Activated T-helper 1 cell treated with anti-CD3 and anti-CD28 coated beads, Interleukin-12 subunit alpha, Interleukin-12 subunit beta, Interleukin-2, Interleukin-4 antibody, amounts not matched to agents 30 ng/mL and 10 ng/mL and 1 ng/mL, durations not matched to agents 14 hours and 24 hours and 36 hours (primary cell): Measurements from ENCODE around the gene ENTPD2. TPM values are rescaled to one million over a fixed set of nuclear protein-coding genes. Genes with fewer than 3 reads are reported as not detected.
"Not testable (repeated sequence)": the region's sequence is repeated elsewhere in the genome, so short reads cannot be mapped to it uniquely, and the experiment has no call there.

Experiments used
- DNase-seq: peaks from one replicate; pipeline ENCODE4 v3.0.0; 2021; ENCODE audit warnings: low spot score
- H3K27ac Mint-ChIP-seq: one replicate; pipeline ENCODE4 v1.8.0; 2021; ENCODE audit warnings: mild to moderate bottlenecking, mixed read lengths
- H3K27me3 Mint-ChIP-seq: one replicate; pipeline ENCODE4 v1.8.0; 2022; ENCODE audit warnings: mild to moderate bottlenecking, moderate library complexity, mixed read lengths; ENCODE audit not compliant: insufficient read depth
- H3K36me3 Mint-ChIP-seq: one replicate; pipeline ENCODE4 v1.8.0; 2021; ENCODE audit warnings: low read depth, mixed read lengths
- H3K4me1 Mint-ChIP-seq: one replicate; pipeline ENCODE4 v1.8.0; 2021; ENCODE audit warnings: low read depth, mixed read lengths
- H3K4me3 Mint-ChIP-seq: one replicate; pipeline ENCODE4 v1.8.0; 2021; ENCODE audit warnings: mild to moderate bottlenecking, moderate library complexity, mixed read lengths
- H3K9me3 Mint-ChIP-seq: one replicate; pipeline ENCODE4 v1.8.0; 2021; ENCODE audit warnings: mixed read lengths
- intact Hi-C: fragments of 100-400 bp; cut with micrococcal nuclease; formaldehyde crosslinking; loops from one replicate; pipeline ENCODE4 v1.15.1; 2024
- total RNA-seq: library from RNA; stranded (reverse); gene quantifications from 2 replicates; pipeline ENCODE4 v1.2.3, GENCODE V29; 2022

ENTPD2 gene
- total RNA-seq, 1 donor from 2014 or later: not detected

- DNase-seq: no peak
- Mint-ChIP-seq H3K4me3 (no peak overlapping the region), H3K36me3 (peaks cover 2% of the 10 kb centered on the region), H3K4me1 (peaks cover 5% of the 10 kb centered on the region), H3K27ac (no peak overlapping the region), H3K27me3 (peaks cover 12% of the 10 kb centered on the region), H3K9me3 (no peaks in the 10 kb centered on the region)
- intact Hi-C loops: no loop called here
Observed at GRCh38 chr9:137042751-137043727, 10.8 kb downstream of the ENTPD2 start.

GRCh38 chr9:137041124-137041523, 12.7 kb downstream of the ENTPD2 start:
- peaks cover 1% of the 10 kb centered on the region for H3K27me3 Mint-ChIP-seq
- no peak overlapping the region for H3K27ac Mint-ChIP-seq
- peaks cover 2% of the 10 kb centered on the region for H3K36me3 Mint-ChIP-seq
- intact Hi-C loops: no loop called here
- DNase-seq: no peak
- H3K4me1 Mint-ChIP-seq: peaks cover 5% of the 10 kb centered on the region
- no peak overlapping the region for H3K4me3 Mint-ChIP-seq
- H3K9me3 Mint-ChIP-seq: no peaks in the 10 kb centered on the region

- Mint-ChIP-seq H3K27ac (no peak overlapping the region), H3K36me3 (peaks cover 2% of the 10 kb centered on the region), H3K27me3 (peaks cover 1% of the 10 kb centered on the region), H3K4me1 (peaks cover 5% of the 10 kb centered on the region), H3K9me3 (no peaks in the 10 kb centered on the region), H3K4me3 (no peak overlapping the region)
- no peak for DNase-seq
- intact Hi-C loops: no loop called here
Observed at GRCh38 chr9:137040568-137040967, 13.3 kb downstream of the ENTPD2 start.

- Mint-ChIP-seq H3K36me3 (peaks cover 2% of the 10 kb centered on the region), H3K27me3 (peaks cover 1% of the 10 kb centered on the region), H3K27ac (no peak overlapping the region), H3K4me1 (peaks cover 8% of the 10 kb centered on the region), H3K4me3 (no peak overlapping the region), H3K9me3 (no peaks in the 10 kb centered on the region)
- DNase-seq: no peak
- intact Hi-C loops: no loop called here
Observed at GRCh38 chr9:137039611-137040366, 14.1 kb downstream of the ENTPD2 start.

- Mint-ChIP-seq H3K4me3 (no peak overlapping the region), H3K27ac (no peak overlapping the region), H3K4me1 (peaks cover 12% of the 10 kb centered on the region), H3K9me3 (no peaks in the 10 kb centered on the region), H3K27me3 (peaks cover 1% of the 10 kb centered on the region), H3K36me3 (peaks cover 2% of the 10 kb centered on the region)
- no peak for DNase-seq
- intact Hi-C loops: no loop called here
Observed at GRCh38 chr9:137038916-137039315, 14.9 kb downstream of the ENTPD2 start.

- H3K27me3 Mint-ChIP-seq: no peaks in the 10 kb centered on the region
- intact Hi-C loops: no loop called here
- peaks cover 2% of the 10 kb centered on the region for H3K36me3 Mint-ChIP-seq
- H3K9me3 Mint-ChIP-seq: no peaks in the 10 kb centered on the region
- no peak for DNase-seq
- H3K4me3 Mint-ChIP-seq: no peak overlapping the region
- H3K4me1 Mint-ChIP-seq: peaks cover 23% of the 10 kb centered on the region
- no peak overlapping the region for H3K27ac Mint-ChIP-seq
Observed at GRCh38 chr9:137037483-137037882, 16.4 kb downstream of the ENTPD2 start.

- no peaks in the 10 kb centered on the region for H3K9me3 Mint-ChIP-seq
- H3K36me3 Mint-ChIP-seq: peaks cover 2% of the 10 kb centered on the region
- H3K27me3 Mint-ChIP-seq: no peaks in the 10 kb centered on the region
- H3K27ac Mint-ChIP-seq: no peak overlapping the region
- H3K4me1 Mint-ChIP-seq: peaks cover 23% of the 10 kb centered on the region
- H3K4me3 Mint-ChIP-seq: no peak overlapping the region
- intact Hi-C loops: no loop called here
- DNase-seq: no peak
Observed at GRCh38 chr9:137037035-137037434, 16.8 kb downstream of the ENTPD2 start.

- H3K9me3 Mint-ChIP-seq: no peaks in the 10 kb centered on the region
- no peaks in the 10 kb centered on the region for H3K27me3 Mint-ChIP-seq
- DNase-seq: no peak
- no peak overlapping the region for H3K27ac Mint-ChIP-seq
- H3K4me3 Mint-ChIP-seq: no peak overlapping the region
- H3K36me3 Mint-ChIP-seq: peaks cover 2% of the 10 kb centered on the region
- H3K4me1 Mint-ChIP-seq: peaks cover 23% of the 10 kb centered on the region
- intact Hi-C loops: loop anchor here (1.0 to 2.0 kb wide), 6 partner anchors 32 to 249 kb away; partner anchors contain the start of genes AJM1, EDF1 and PAXX
Observed at GRCh38 chr9:137035937-137036336, 17.9 kb downstream of the ENTPD2 start.

GRCh38 chr9:137035507-137035834, 18.4 kb downstream of the ENTPD2 start:
- H3K36me3 Mint-ChIP-seq: peaks cover 2% of the 10 kb centered on the region
- intact Hi-C loops: loop anchor here (1.0 to 2.0 kb wide), 6 partner anchors 31 to 248 kb away; partner anchors contain the start of genes AJM1, EDF1 and PAXX
- no peak overlapping the region for H3K4me3 Mint-ChIP-seq
- peaks cover 27% of the 10 kb centered on the region for H3K4me1 Mint-ChIP-seq
- H3K9me3 Mint-ChIP-seq: no peaks in the 10 kb centered on the region
- no peaks in the 10 kb centered on the region for H3K27me3 Mint-ChIP-seq
- peak overlapping the region; percentile 87 for H3K27ac Mint-ChIP-seq
- no peak for DNase-seq

GRCh38 chr9:137034709-137035506, 19.0 kb downstream of the ENTPD2 start:
- no peaks in the 10 kb centered on the region for H3K9me3 Mint-ChIP-seq
- DNase-seq: peak; percentile 79
- peaks cover 2% of the 10 kb centered on the region for H3K36me3 Mint-ChIP-seq
- H3K4me3 Mint-ChIP-seq: peak overlapping the region; percentile 67
- H3K27ac Mint-ChIP-seq: peak overlapping the region; percentile 87
- H3K27me3 Mint-ChIP-seq: no peaks in the 10 kb centered on the region
- peaks cover 29% of the 10 kb centered on the region for H3K4me1 Mint-ChIP-seq
- intact Hi-C loops: loop anchor here (1.0 to 2.0 kb wide), 6 partner anchors 31 to 248 kb away; partner anchors contain the start of genes AJM1, EDF1 and PAXX

GRCh38 chr9:137034039-137034708, 19.7 kb downstream of the ENTPD2 start:
- Mint-ChIP-seq H3K27ac (peak overlapping the region; percentile 87), H3K36me3 (peaks cover 2% of the 10 kb centered on the region), H3K9me3 (no peaks in the 10 kb centered on the region), H3K27me3 (no peaks in the 10 kb centered on the region), H3K4me1 (peaks cover 36% of the 10 kb centered on the region), H3K4me3 (peak overlapping the region; percentile 67)
- DNase-seq: no peak
- intact Hi-C loops: loop anchor here (2.0 kb wide), 3 partner anchors 33 to 191 kb away; partner anchors contain the start of genes AJM1 and PAXX

- not testable (repeated sequence) for H3K9me3 Mint-ChIP-seq, H3K27ac Mint-ChIP-seq
- H3K4me1 Mint-ChIP-seq: peaks cover 41% of the 10 kb centered on the region
Observed at GRCh38 chr9:137033481-137033880, 20.4 kb downstream of the ENTPD2 start.

More at GRCh38 chr9:137033481-137033880, 20.4 kb downstream of the ENTPD2 start:
- H3K4me3 Mint-ChIP-seq, H3K27me3 Mint-ChIP-seq, H3K36me3 Mint-ChIP-seq, DNase-seq, intact Hi-C loops: not testable (repeated sequence)
